Measurements from ENCODE around the gene SLC2A9.

GRCh38 chr4:10015140-10015753 lies 6.0 kb downstream of the SLC2A9 start:
- peak; percentile 37 to 67 (median 58) for TF ChIP-seq CTCF (IDR thresholded peaks at IDR 0.05)
- TF ChIP-seq POLR2A (IDR thresholded peaks at IDR 0.05) = no peak
